ENCODE data around the gene HEMK1.

HEMK1 gene

GRCh38 chr3:50637945-50638344 lies 68.6 kb downstream of the HEMK1 start:
- Histone ChIP-seq H3K27me3 (ENCODE audit: insufficient read depth, low read length) (no peaks in the 10 kb centered on the region), H3K4me3 (ENCODE audit: low read length) (no peak overlapping the region), H3K36me3 (ENCODE audit: insufficient read depth, low read depth, low read length) (peaks cover 7% of the 10 kb centered on the region; the same call in 1 of the 2 replicates), H3K4me1 (ENCODE audit: insufficient read depth, low read length) (peaks cover 18% of the 10 kb centered on the region), H3K27ac (ENCODE audit: low read length) (no peak overlapping the region), H3K9me3 (ENCODE audit: insufficient read depth, low read depth, low read length) (no peaks in the 10 kb centered on the region), H3K9ac (ENCODE audit: low read depth, low read length) (no peak overlapping the region)

GRCh38 chr3:50639055-50639494 lies 69.8 kb downstream of the HEMK1 start:
- H3K27ac ChIP-seq (ENCODE audit: low read length): no peak overlapping the region
- H3K36me3 ChIP-seq (ENCODE audit: insufficient read depth, low read depth, low read length): peaks cover 13% of the 10 kb centered on the region; the same call in 1 of the 2 replicates

GRCh38 chr3:50642382-50642781 lies 73.1 kb downstream of the HEMK1 start:
- no peak overlapping the region for H3K4me3 ChIP-seq (ENCODE audit: low read length)
- no peak overlapping the region for H3K27ac ChIP-seq (ENCODE audit: low read length)
- H3K27me3 ChIP-seq (ENCODE audit: insufficient read depth, low read length): no peaks in the 10 kb centered on the region
- peaks cover 8% of the 10 kb centered on the region for H3K4me1 ChIP-seq (ENCODE audit: insufficient read depth, low read length)
- H3K9me3 ChIP-seq (ENCODE audit: insufficient read depth, low read depth, low read length): no peaks in the 10 kb centered on the region
- H3K9ac ChIP-seq (ENCODE audit: low read depth, low read length): no peak overlapping the region
- peaks cover 27% of the 10 kb centered on the region for H3K36me3 ChIP-seq (ENCODE audit: insufficient read depth, low read depth, low read length)

More at GRCh38 chr3:50639055-50639494, 69.8 kb downstream of the HEMK1 start:
- Histone ChIP-seq H3K9ac (ENCODE audit: low read depth, low read length) (no peak overlapping the region), H3K27me3 (ENCODE audit: insufficient read depth, low read length) (no peaks in the 10 kb centered on the region), H3K9me3 (ENCODE audit: insufficient read depth, low read depth, low read length) (no peaks in the 10 kb centered on the region), H3K4me3 (ENCODE audit: low read length) (no peak overlapping the region), H3K4me1 (ENCODE audit: insufficient read depth, low read length) (peaks cover 18% of the 10 kb centered on the region)

GRCh38 chr3:50644561-50644960 lies 75.2 kb downstream of the HEMK1 start:
- Histone ChIP-seq H3K9me3 (ENCODE audit: insufficient read depth, low read depth, low read length) (no peaks in the 10 kb centered on the region), H3K27me3 (ENCODE audit: insufficient read depth, low read length) (no peaks in the 10 kb centered on the region), H3K9ac (ENCODE audit: low read depth, low read length) (no peak overlapping the region), H3K36me3 (ENCODE audit: insufficient read depth, low read depth, low read length) (peaks cover 27% of the 10 kb centered on the region), H3K4me1 (ENCODE audit: insufficient read depth, low read length) (peaks cover 3% of the 10 kb centered on the region; the same call in 1 of the 2 replicates), H3K4me3 (ENCODE audit: low read length) (no peak overlapping the region), H3K27ac (ENCODE audit: low read length) (no peak overlapping the region)

GRCh38 chr3:50645378-50645777 lies 76.1 kb downstream of the HEMK1 start:
- no peak overlapping the region for H3K9ac ChIP-seq (ENCODE audit: low read depth, low read length)

More at GRCh38 chr3:50645378-50645777, 76.1 kb downstream of the HEMK1 start:
- Histone ChIP-seq H3K4me1 (ENCODE audit: insufficient read depth, low read length) (peaks cover 3% of the 10 kb centered on the region; the same call in 1 of the 2 replicates), H3K4me3 (ENCODE audit: low read length) (no peak overlapping the region), H3K27ac (ENCODE audit: low read length) (no peak overlapping the region), H3K36me3 (ENCODE audit: insufficient read depth, low read depth, low read length) (peaks cover 27% of the 10 kb centered on the region), H3K9me3 (ENCODE audit: insufficient read depth, low read depth, low read length) (no peaks in the 10 kb centered on the region), H3K27me3 (ENCODE audit: insufficient read depth, low read length) (no peaks in the 10 kb centered on the region)
